GM23248 (cell line): Measurements from ENCODE around the gene SLC1A2. TPM values are rescaled to one million over a fixed set of nuclear protein-coding genes. Genes with fewer than 3 reads are reported as not detected.

Experiments used
- DNase-seq: peaks from one replicate; pipeline ENCODE4 v3.0.0-alpha.2; 2015
- H2AFZ ChIP-seq: fragments of 200-600 bp; sonication (generic); 2 replicates; pipeline ENCODE4 v1.6.1; 2016; ENCODE audit warnings: antibody characterized with exemption
- H3F3A ChIP-seq: fragments of 200-600 bp; sonication (generic); 2 replicates; pipeline ENCODE4 v1.6.1; 2016; ENCODE audit warnings: mild to moderate bottlenecking, antibody characterized with exemption, mixed run types; ENCODE audit not compliant: insufficient read depth
- H3K27ac ChIP-seq: fragments of 200-600 bp; sonication (generic); 2 replicates; pipeline ENCODE4 v1.5.1; 2016; ENCODE audit warnings: mild to moderate bottlenecking
- H3K27me3 ChIP-seq: fragments of 200-600 bp; sonication (generic); replicated peaks from 2 replicates; pipeline ENCODE4 v1.6.1; 2016; ENCODE audit warnings: mild to moderate bottlenecking; ENCODE audit not compliant: insufficient read depth
- H3K36me3 ChIP-seq: fragments of 200-600 bp; sonication (generic); 2 replicates; pipeline ENCODE4 v1.6.1; 2016; ENCODE audit warnings: low read depth, mild to moderate bottlenecking
- H3K4me1 ChIP-seq: fragments of 200-600 bp; sonication (generic); 2 replicates; pipeline ENCODE4 v1.6.1; 2016; ENCODE audit warnings: mild to moderate bottlenecking; ENCODE audit not compliant: insufficient read depth
- H3K4me2 ChIP-seq: fragments of 200-600 bp; sonication (generic); one replicate; pipeline ENCODE4 v1.6.1; 2016; ENCODE audit warnings: mild to moderate bottlenecking; ENCODE audit not compliant: unreplicated experiment
- H3K4me3 ChIP-seq: fragments of 200-600 bp; sonication (generic); 2 replicates; pipeline ENCODE4 v1.5.1; 2016; ENCODE audit warnings: mild to moderate bottlenecking
- H3K79me2 ChIP-seq: fragments of 200-600 bp; sonication (generic); 2 replicates; pipeline ENCODE4 v1.6.1; 2016; ENCODE audit warnings: mild to moderate bottlenecking; ENCODE audit not compliant: insufficient read depth
- H3K9ac ChIP-seq: fragments of 200-600 bp; sonication (generic); 2 replicates; pipeline ENCODE4 v1.6.1; 2016; ENCODE audit warnings: mild to moderate bottlenecking
- H3K9me2 ChIP-seq: fragments of 200-600 bp; sonication (generic); 2 replicates; pipeline ENCODE4 v1.6.1; 2016; ENCODE audit warnings: mixed run types, mild to moderate bottlenecking, moderate library complexity; ENCODE audit not compliant: insufficient read depth
- H3K9me3 ChIP-seq: fragments of 200-600 bp; sonication (generic); one replicate; pipeline ENCODE4 v1.6.1; 2017; ENCODE audit warnings: low read depth
- H4K20me1 ChIP-seq: fragments of 200-600 bp; sonication (generic); 2 replicates; pipeline ENCODE4 v1.6.0; 2016; ENCODE audit not compliant: insufficient read depth
- EZH2 ChIP-seq: fragments of 200-600 bp; sonication (generic); IDR thresholded peaks from 2 replicates; pipeline ENCODE4 v1.6.1; 2018; ENCODE audit warnings: antibody characterized with exemption, mild to moderate bottlenecking; ENCODE audit not compliant: insufficient read depth, poor library complexity, severe bottlenecking
- EZH2phosphoT487 ChIP-seq: fragments of 200-600 bp; sonication (generic); IDR thresholded peaks from 2 replicates; pipeline ENCODE4 v1.6.1; 2018; ENCODE audit warnings: antibody characterized with exemption, moderate library complexity, mild to moderate bottlenecking, low read depth; ENCODE audit not compliant: insufficient read depth
- WGBS, 2 experiments: methylation state at CpG; one replicate each; pipeline ENCODE4 v1.1.6; 2015 to 2017; ENCODE audit warnings: low lambda C conversion rate in 2 of 2, low coverage in 1 of 2; ENCODE audit errors: missing lambda C conversion rate in 2 of 2; 5-methylcytosine and 5-hydroxymethylcytosine counted together
- in situ Hi-C: fragments of 300-500 bp; cut with MboI; formaldehyde crosslinking; loops from 2 replicates; pipeline ENCODE4 v1.15.0; 2020
- polyA plus RNA-seq: library from polyadenylated mRNA; unstranded; fragments of >200 nt; fragmentation: Nextera tagmentation; extraction: Ambion mirVana; gene quantifications from 2 replicates; pipeline ENCODE4 v1.2.1, GENCODE V29; 2016
- total RNA-seq: library from RNA; depleted of rRNA; stranded (reverse); fragments of >200 nt; shearing (Covaris generic); gene quantifications from 2 replicates; pipeline ENCODE4 v1.2.3, GENCODE V29; 2014

The SLC1A2 gene
- total and polyA plus RNA-seq, 2 experiments from 2014 or later, result 0.88 to 1.2 TPM

DNA sequence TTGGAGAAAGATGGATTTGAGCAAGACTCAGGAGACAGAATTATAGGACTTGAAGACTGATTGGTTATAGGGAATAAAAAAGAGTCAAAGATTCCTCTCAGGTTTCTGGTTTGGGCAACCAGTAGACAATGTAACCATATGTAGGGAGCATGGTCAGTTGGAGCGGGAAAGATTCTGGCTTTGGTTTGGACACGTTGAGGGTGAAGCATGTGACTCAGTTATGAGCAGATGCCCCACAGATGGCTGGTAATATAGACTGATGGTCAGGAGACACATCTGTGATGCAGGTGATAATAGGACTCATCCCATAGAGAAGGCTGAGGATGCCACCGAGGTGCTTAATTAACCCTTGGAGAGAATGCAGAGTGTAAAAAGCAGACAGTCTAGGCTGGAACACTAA, 148.3 kb downstream of the SLC1A2 start:
- peaks cover 11% of the 10 kb centered on the region for H3F3A ChIP-seq
- H3K9me3 ChIP-seq, result no peaks in the 10 kb centered on the region
- H2AFZ ChIP-seq, result no peak overlapping the region
- 59 to 67% methylated on average over 3 of the region's 3 CpGs for WGBS, 2 experiments
- no peak for DNase-seq
- no peaks in the 10 kb centered on the region for H3K27me3 ChIP-seq
- H3K4me1 ChIP-seq, result peaks cover 26% of the 10 kb centered on the region
- TF ChIP-seq EZH2, result no peak
- no peak for TF ChIP-seq EZH2phosphoT487
- no peaks in the 10 kb centered on the region for H4K20me1 ChIP-seq
- no peak overlapping the region for H3K4me3 ChIP-seq
- H3K36me3 ChIP-seq, result no peaks in the 10 kb centered on the region
- no peaks in the 10 kb centered on the region for H3K9me2 ChIP-seq
- in situ Hi-C loops, result no loop called here
- no peaks in the 10 kb centered on the region for H3K79me2 ChIP-seq
- no peak overlapping the region for H3K27ac ChIP-seq
- H3K9ac ChIP-seq, result no peak overlapping the region
- H3K4me2 ChIP-seq, result no peak overlapping the region

DNA sequence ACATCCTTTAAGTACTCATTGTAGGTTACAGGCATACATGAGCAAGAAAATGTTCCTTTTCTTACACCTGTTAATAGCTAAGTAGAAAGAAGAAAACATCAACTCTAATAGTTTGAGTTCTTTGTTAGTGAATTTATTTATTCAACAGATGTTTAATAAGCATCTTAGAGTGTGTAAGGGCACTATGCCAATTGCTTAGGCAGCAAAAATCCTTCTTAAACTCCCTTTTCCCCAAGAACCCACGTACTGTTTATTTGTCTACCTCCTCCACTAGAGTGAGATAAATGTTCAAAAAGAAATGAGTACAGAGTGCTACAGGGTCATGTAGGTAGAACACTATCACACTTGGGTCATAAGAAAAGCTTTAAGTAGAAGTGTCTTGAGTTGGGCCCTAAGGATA, 149.0 kb downstream of the SLC1A2 start:
- TF ChIP-seq EZH2phosphoT487 (no peak), EZH2 (no peak)

DNA sequence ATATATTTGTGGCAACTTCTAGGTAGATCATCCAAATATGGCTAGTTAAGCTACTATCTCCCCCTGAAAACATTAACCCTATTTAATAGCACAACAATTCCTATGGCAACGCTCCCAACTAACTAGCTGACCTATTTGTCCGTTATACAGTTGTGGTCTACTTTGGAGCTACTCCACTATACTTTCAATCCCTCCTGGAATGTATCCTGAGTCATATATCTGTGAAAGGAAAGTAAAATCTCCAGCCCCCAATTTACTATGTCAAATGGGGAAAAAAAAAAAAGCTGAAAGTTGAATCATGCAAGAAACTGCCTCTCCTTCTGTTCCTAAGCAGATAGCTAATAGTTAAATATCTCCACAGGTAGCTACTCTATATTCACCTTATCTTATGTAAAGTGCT, 151.9 kb downstream of the SLC1A2 start:
- no peaks in the 10 kb centered on the region for H3K9me3 ChIP-seq
- no peaks in the 10 kb centered on the region for H3K36me3 ChIP-seq
- peak overlapping the region; percentile 24; the same call in 1 of the 2 replicates for H3K9ac ChIP-seq
- in situ Hi-C loops, result no loop called here
- no peak for TF ChIP-seq EZH2
- TF ChIP-seq EZH2phosphoT487, result no peak
- H3F3A ChIP-seq, result peaks cover 5% of the 10 kb centered on the region; the same call in 1 of the 2 replicates
- no peak overlapping the region for H3K27ac ChIP-seq
- DNase-seq, result peak; percentile 87
- H4K20me1 ChIP-seq, result no peaks in the 10 kb centered on the region
- no peaks in the 10 kb centered on the region for H3K27me3 ChIP-seq
- H2AFZ ChIP-seq, result no peak overlapping the region
- no peaks in the 10 kb centered on the region for H3K79me2 ChIP-seq
- no peak overlapping the region for H3K4me3 ChIP-seq
- H3K9me2 ChIP-seq, result no peaks in the 10 kb centered on the region
- H3K4me2 ChIP-seq, result peak overlapping the region; percentile 8
- WGBS, 2 experiments, result 28 to 32% methylated on average over 2 of the region's 2 CpGs
- peaks cover 11% of the 10 kb centered on the region for H3K4me1 ChIP-seq

More for the DNA sequence above, 149.0 kb downstream of the SLC1A2 start:
- no peak for DNase-seq
- Histone ChIP-seq H3K9me2 (no peaks in the 10 kb centered on the region), H3K9me3 (no peaks in the 10 kb centered on the region), H3K4me2 (no peak overlapping the region), H3K4me3 (no peak overlapping the region), H3K4me1 (peaks cover 19% of the 10 kb centered on the region), H2AFZ (no peak overlapping the region), H3K79me2 (no peaks in the 10 kb centered on the region), H3K27ac (no peak overlapping the region), H3K27me3 (no peaks in the 10 kb centered on the region), H3K9ac (no peak overlapping the region), H4K20me1 (no peaks in the 10 kb centered on the region), H3F3A (peaks cover 11% of the 10 kb centered on the region), H3K36me3 (no peaks in the 10 kb centered on the region)
- 88 to 91% methylated on average over 1 of the region's 1 CpG for WGBS, 2 experiments
- in situ Hi-C loops, result no loop called here

DNA sequence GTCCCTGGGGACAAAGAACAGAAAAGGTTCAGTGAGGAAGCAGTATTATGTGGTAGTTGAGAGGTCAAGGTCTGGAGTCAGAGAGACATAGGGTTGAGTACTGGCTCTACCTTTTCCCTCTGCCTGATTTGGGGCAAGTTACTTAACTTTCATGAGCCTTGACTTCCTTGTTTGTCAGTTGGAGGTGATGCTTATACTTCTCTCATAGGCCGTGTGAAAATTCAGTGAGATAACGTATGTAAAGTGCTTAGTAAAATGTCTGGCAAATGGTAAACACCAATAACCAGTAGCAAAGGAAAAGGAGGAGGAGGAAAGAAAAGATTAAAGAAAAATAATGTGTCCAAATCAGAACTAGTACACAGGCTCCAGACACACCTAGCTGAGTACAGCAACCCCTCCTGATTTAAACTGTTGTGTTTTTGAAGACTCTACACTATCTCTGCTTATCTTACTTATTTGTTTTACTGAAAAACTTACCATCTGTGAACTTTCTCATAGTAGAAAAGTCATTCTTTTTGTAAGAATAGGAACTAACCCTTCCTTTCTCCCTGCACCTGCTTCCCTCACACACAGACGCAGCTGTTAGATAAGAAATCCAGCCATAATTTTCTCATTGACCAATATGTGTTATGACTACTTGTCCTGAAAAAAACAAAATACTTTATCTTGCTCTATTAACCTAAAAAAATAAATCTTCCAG, 153.5 kb downstream of the SLC1A2 start:
- 96 to 98% methylated on average over 3 of the region's 3 CpGs for WGBS, 2 experiments

DNA sequence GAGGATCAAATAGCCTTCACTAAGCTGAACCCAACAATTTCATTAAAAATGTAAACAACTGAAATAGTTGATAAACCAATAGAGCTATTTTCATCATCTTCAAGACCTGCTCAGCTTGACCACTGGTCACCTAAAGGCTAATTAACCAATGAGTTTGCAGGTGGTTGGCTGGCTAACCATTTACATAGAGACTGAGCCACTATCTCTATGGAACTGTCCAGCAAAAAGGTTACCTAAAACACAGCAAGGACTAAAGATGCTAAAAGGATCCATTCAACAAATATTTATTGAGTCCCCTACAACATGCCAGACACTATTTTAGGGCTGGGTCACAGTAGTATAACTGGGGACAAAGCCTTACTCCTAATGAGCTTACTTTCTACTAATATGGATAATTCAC, 156.6 kb downstream of the SLC1A2 start:
- H3F3A ChIP-seq, result peaks cover 6% of the 10 kb centered on the region
- H4K20me1 ChIP-seq, result no peaks in the 10 kb centered on the region
- H3K4me2 ChIP-seq, result no peak overlapping the region
- H3K27me3 ChIP-seq, result no peaks in the 10 kb centered on the region
- no peaks in the 10 kb centered on the region for H3K79me2 ChIP-seq
- H2AFZ ChIP-seq, result no peak overlapping the region
- no peak for TF ChIP-seq EZH2
- TF ChIP-seq EZH2phosphoT487, result no peak
- in situ Hi-C loops, result no loop called here
- no peaks in the 10 kb centered on the region for H3K9me2 ChIP-seq
- no peaks in the 10 kb centered on the region for H3K36me3 ChIP-seq
- H3K27ac ChIP-seq, result no peak overlapping the region
- H3K9ac ChIP-seq, result no peak overlapping the region
- H3K4me3 ChIP-seq, result no peak overlapping the region
- H3K9me3 ChIP-seq, result no peaks in the 10 kb centered on the region
- peaks cover 20% of the 10 kb centered on the region for H3K4me1 ChIP-seq
- no peak for DNase-seq

More for the DNA sequence above, 153.5 kb downstream of the SLC1A2 start:
- no peaks in the 10 kb centered on the region for H3K79me2 ChIP-seq
- no peak overlapping the region for H3K4me2 ChIP-seq
- no peak overlapping the region for H2AFZ ChIP-seq
- H3K27me3 ChIP-seq, result no peaks in the 10 kb centered on the region
- no peak for DNase-seq
- no peaks in the 10 kb centered on the region for H3K9me2 ChIP-seq
- no peaks in the 10 kb centered on the region for H3K36me3 ChIP-seq
- no peaks in the 10 kb centered on the region for H3K9me3 ChIP-seq
- H4K20me1 ChIP-seq, result no peaks in the 10 kb centered on the region
- H3F3A ChIP-seq, result peaks cover 8% of the 10 kb centered on the region
- in situ Hi-C loops, result no loop called here
- H3K4me1 ChIP-seq, result peaks cover 14% of the 10 kb centered on the region
- no peak overlapping the region for H3K4me3 ChIP-seq
- no peak overlapping the region for H3K27ac ChIP-seq
- no peak overlapping the region for H3K9ac ChIP-seq
- TF ChIP-seq EZH2 (no peak), EZH2phosphoT487 (no peak)
